A673 (cell line): ENCODE results near the gene GULP1.

Source experiments
- EZH2 ChIP-seq: fragments of 200-600 bp; sonication (generic); IDR thresholded peaks from 2 replicates; pipeline ENCODE4 v1.6.1; 2017; ENCODE audit warnings: borderline replicate concordance, low read depth, mild to moderate bottlenecking, mixed read lengths, antibody characterized with exemption, low read length; ENCODE audit not compliant: poor library complexity, severe bottlenecking
- TF ChIP-seq, protein P1 (sequence below): fragments of 300-800, 200-600 bp; sonication (generic); conservative IDR thresholded peaks from 2 replicates; pipeline ENCODE4 v1.5.1; 2017; ENCODE audit warnings: low read depth, mild to moderate bottlenecking, antibody characterized with exemption, low read length, moderate library complexity, mixed read lengths

DNA sequence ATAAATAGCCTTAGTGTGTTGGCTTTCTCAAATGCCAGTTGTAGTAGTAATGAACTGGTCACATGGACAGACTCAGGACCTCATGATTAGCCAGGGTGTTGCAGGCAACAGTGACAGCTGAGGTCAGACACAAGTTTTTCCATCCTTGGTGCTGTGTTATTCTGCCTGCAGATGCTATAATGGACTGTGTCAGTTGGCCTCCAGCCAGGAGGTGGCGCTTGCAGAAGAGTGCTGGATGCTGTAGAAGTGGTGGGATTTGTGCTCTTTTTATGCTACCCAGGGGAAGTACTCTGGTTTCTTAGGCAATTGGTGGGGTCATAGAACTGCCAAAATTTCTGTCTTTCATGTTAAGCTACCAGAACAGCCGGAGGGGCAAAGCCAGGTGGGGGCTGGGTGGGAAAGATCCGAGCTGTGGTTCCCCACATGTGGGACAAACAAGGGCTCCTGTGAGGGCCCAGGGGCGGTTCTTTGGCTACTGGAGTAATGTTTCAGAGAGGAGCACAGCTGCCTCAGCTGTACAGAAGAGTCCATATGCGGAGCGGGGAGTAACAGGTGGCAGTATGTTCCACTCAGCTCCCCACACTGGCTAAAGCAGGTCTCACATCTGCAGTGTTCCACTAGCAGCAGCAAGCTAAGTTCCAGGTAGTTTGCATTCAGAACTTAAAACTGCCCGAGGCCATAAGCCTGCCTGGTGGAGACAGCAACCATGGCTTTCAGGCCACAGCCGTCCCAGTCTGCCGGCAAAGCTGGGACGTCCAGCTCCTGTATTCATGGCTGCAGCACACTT is 104.4 kb downstream of the GULP1 start:
- TF ChIP-seq, protein P1, sequence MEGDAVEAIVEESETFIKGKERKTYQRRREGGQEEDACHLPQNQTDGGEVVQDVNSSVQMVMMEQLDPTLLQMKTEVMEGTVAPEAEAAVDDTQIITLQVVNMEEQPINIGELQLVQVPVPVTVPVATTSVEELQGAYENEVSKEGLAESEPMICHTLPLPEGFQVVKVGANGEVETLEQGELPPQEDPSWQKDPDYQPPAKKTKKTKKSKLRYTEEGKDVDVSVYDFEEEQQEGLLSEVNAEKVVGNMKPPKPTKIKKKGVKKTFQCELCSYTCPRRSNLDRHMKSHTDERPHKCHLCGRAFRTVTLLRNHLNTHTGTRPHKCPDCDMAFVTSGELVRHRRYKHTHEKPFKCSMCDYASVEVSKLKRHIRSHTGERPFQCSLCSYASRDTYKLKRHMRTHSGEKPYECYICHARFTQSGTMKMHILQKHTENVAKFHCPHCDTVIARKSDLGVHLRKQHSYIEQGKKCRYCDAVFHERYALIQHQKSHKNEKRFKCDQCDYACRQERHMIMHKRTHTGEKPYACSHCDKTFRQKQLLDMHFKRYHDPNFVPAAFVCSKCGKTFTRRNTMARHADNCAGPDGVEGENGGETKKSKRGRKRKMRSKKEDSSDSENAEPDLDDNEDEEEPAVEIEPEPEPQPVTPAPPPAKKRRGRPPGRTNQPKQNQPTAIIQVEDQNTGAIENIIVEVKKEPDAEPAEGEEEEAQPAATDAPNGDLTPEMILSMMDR = 0 out of 2 replicates have a peak, but pooled peaks have one; percentile 21
- no peak for TF ChIP-seq EZH2
